Measurements from ENCODE around the gene TMEM25.

Gene TMEM25

GRCh38 chr11:118503216-118503615 is 27.8 kb upstream of the TMEM25 start:
- Histone ChIP-seq H3K27ac (ENCODE audit: low read depth, low read length) (no peak overlapping the region), H3K4me3 (ENCODE audit: low read length) (no peak overlapping the region), H3K4me1 (ENCODE audit: control insufficient read depth, low read length) (no peaks in the 10 kb centered on the region), H3K79me2 (ENCODE audit: control insufficient read depth, low read length) (no peaks in the 10 kb centered on the region), H3K36me3 (ENCODE audit: control insufficient read depth, low read length) (peaks cover 98% of the 10 kb centered on the region), H3F3A (ENCODE audit: control insufficient read depth, insufficient read depth) (no peaks in the 10 kb centered on the region), H4K20me1 (ENCODE audit: control insufficient read depth, insufficient read depth, low read depth, low read length) (no peaks in the 10 kb centered on the region), H3K27me3 (ENCODE audit: control insufficient read depth, low read length) (no peaks in the 10 kb centered on the region), H3K9me3 (ENCODE audit: control insufficient read depth, insufficient read depth, low read length) (no peaks in the 10 kb centered on the region), H3K4me2 (ENCODE audit: low read length) (no peak overlapping the region), H3K9me2 (replicated peaks; ENCODE audit: control insufficient read depth, low read length) (no peaks in the 10 kb centered on the region)
- TF ChIP-seq CTCF (IDR thresholded peaks at IDR 0.05; ENCODE audit: low read depth, low read length, poor library complexity, severe bottlenecking) (no peak), EZH2phosphoT487 (IDR thresholded peaks at IDR 0.05; ENCODE audit: borderline replicate concordance, low read length) (no peak)

DNA sequence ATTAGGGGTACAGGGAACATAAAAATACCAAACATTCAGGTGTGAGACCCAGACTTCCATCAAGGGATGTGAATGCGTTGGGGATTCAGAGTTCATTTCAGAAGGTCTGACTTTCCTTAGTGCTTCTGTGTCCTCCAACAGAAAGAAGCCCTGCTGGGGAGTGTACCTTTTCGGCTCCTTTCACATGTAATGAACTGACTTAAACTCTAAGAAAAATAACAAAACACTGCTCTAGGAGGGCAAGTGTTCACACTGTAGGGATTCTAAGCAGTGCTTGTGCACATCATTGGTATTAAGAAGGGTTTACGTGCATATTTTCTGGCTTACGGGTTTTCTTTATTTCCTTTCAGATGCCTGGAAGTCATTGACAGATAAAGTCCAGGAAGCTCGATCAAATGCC is 19.4 kb upstream of the TMEM25 start:
- Histone ChIP-seq H3K27me3 (ENCODE audit: control insufficient read depth, low read length) (no peaks in the 10 kb centered on the region), H3K79me2 (ENCODE audit: control insufficient read depth, low read length) (no peaks in the 10 kb centered on the region), H3K4me2 (ENCODE audit: low read length) (no peak overlapping the region), H3K4me1 (ENCODE audit: control insufficient read depth, low read length) (no peaks in the 10 kb centered on the region), H3F3A (ENCODE audit: control insufficient read depth, insufficient read depth) (peaks cover 2% of the 10 kb centered on the region), H3K27ac (ENCODE audit: low read depth, low read length) (no peak overlapping the region), H3K36me3 (ENCODE audit: control insufficient read depth, low read length) (peaks cover 93% of the 10 kb centered on the region), H3K4me3 (ENCODE audit: low read length) (no peak overlapping the region), H4K20me1 (ENCODE audit: control insufficient read depth, insufficient read depth, low read depth, low read length) (no peaks in the 10 kb centered on the region), H3K9me3 (ENCODE audit: control insufficient read depth, insufficient read depth, low read length) (no peaks in the 10 kb centered on the region), H3K9me2 (replicated peaks; ENCODE audit: control insufficient read depth, low read length) (no peaks in the 10 kb centered on the region)
- TF ChIP-seq CTCF (IDR thresholded peaks at IDR 0.05; ENCODE audit: low read depth, low read length, poor library complexity, severe bottlenecking) (no peak), EZH2phosphoT487 (IDR thresholded peaks at IDR 0.05; ENCODE audit: borderline replicate concordance, low read length) (no peak)

DNA sequence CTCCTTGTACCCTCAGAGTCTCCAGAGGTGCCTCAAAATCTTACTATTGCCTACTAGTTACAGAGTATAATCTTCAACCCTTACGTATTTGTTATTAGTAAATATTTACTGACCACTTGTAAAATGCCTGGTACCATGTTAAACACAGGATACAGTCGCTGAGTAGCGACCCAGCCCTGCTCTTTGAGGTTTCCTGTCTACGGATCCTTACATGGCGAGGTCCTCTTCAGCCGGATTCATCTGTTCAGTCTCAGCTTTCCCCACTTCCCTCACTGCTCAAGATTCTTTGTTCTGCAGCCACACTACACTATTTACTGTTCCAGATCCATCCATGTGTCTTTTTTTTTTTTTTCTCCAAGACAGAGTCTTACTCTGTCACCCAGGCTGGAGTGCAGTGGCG is 16.9 kb upstream of the TMEM25 start:
- Histone ChIP-seq H4K20me1 (ENCODE audit: control insufficient read depth, insufficient read depth, low read depth, low read length) (no peaks in the 10 kb centered on the region), H3K9me3 (ENCODE audit: control insufficient read depth, insufficient read depth, low read length) (no peaks in the 10 kb centered on the region), H3K4me3 (ENCODE audit: low read length) (no peak overlapping the region), H3K4me2 (ENCODE audit: low read length) (no peak overlapping the region), H3F3A (ENCODE audit: control insufficient read depth, insufficient read depth) (peaks cover 2% of the 10 kb centered on the region), H3K27me3 (ENCODE audit: control insufficient read depth, low read length) (no peaks in the 10 kb centered on the region), H3K27ac (ENCODE audit: low read depth, low read length) (no peak overlapping the region), H3K36me3 (ENCODE audit: control insufficient read depth, low read length) (peaks cover 78% of the 10 kb centered on the region), H3K79me2 (ENCODE audit: control insufficient read depth, low read length) (no peaks in the 10 kb centered on the region), H3K9me2 (replicated peaks; ENCODE audit: control insufficient read depth, low read length) (no peaks in the 10 kb centered on the region), H3K4me1 (ENCODE audit: control insufficient read depth, low read length) (no peaks in the 10 kb centered on the region)
- TF ChIP-seq CTCF (IDR thresholded peaks at IDR 0.05; ENCODE audit: low read depth, low read length, poor library complexity, severe bottlenecking) (no peak), EZH2phosphoT487 (IDR thresholded peaks at IDR 0.05; ENCODE audit: borderline replicate concordance, low read length) (no peak)

DNA sequence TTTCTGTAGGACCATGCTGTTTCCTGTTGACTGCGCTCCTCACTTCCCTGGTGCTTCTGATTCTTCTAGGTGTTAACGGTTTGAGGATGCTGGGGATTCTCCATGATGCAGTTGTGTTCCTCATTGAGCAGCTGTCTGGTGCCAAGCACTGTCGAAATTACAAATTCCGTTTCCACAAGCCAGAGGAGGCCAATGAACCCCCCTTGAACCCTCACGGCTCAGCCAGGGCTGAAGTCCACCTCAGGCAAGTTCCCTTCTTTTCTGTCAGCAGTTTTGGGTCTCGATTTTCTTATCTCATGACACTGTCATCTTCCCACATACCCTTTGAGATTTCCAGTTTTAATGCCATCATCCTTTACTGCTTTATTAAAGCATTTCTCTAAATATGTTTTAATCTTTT is 11.4 kb upstream of the TMEM25 start:
- Histone ChIP-seq H3K9me2 (replicated peaks; ENCODE audit: control insufficient read depth, low read length) (no peaks in the 10 kb centered on the region), H3K27ac (ENCODE audit: low read depth, low read length) (no peak overlapping the region), H3K4me3 (ENCODE audit: low read length) (no peak overlapping the region), H3K4me1 (ENCODE audit: control insufficient read depth, low read length) (no peaks in the 10 kb centered on the region), H4K20me1 (ENCODE audit: control insufficient read depth, insufficient read depth, low read depth, low read length) (no peaks in the 10 kb centered on the region), H3K79me2 (ENCODE audit: control insufficient read depth, low read length) (no peaks in the 10 kb centered on the region), H3K36me3 (ENCODE audit: control insufficient read depth, low read length) (peaks cover 79% of the 10 kb centered on the region), H3F3A (ENCODE audit: control insufficient read depth, insufficient read depth) (no peaks in the 10 kb centered on the region), H3K4me2 (ENCODE audit: low read length) (no peak overlapping the region), H3K9me3 (ENCODE audit: control insufficient read depth, insufficient read depth, low read length) (no peaks in the 10 kb centered on the region), H3K27me3 (ENCODE audit: control insufficient read depth, low read length) (no peaks in the 10 kb centered on the region)
- TF ChIP-seq EZH2phosphoT487 (IDR thresholded peaks at IDR 0.05; ENCODE audit: borderline replicate concordance, low read length): no peak
- no peak for TF ChIP-seq CTCF (IDR thresholded peaks at IDR 0.05; ENCODE audit: low read depth, low read length, poor library complexity, severe bottlenecking)

Data from DOHH2 (cell line).